GM18508 (cell line): ENCODE measurements around the gene ERBB2.

Experiments
- ATAC-seq: cut with Tn5 transposase; IDR thresholded peaks from one replicate; pipeline ENCODE4 v1.9.1; 2021; ENCODE audit warnings: moderate number of reproducible peaks; ENCODE audit not compliant: insufficient read depth, unreplicated experiment

The ERBB2 gene

GRCh38 chr17:39699818-39700147 is at the start of gene ERBB2:
Gene ERBB2 (plus strand): TSS chr17:39700064. CDS start chr17:39700239, 175 bp downstream.
- no peak for ATAC-seq

- ATAC-seq, result no peak
These were observed 49.7 kb upstream of the ERBB2 start for GRCh38 chr17:39650121-39650579.

- ATAC-seq, result no peak
These were observed 47.8 kb upstream of the ERBB2 start for GRCh38 chr17:39651923-39652586.

- ATAC-seq, result no peak
These were observed 47.1 kb upstream of the ERBB2 start for GRCh38 chr17:39652587-39653315.

GRCh38 chr17:39653316-39653661 is 46.6 kb upstream of the ERBB2 start:
- ATAC-seq, result no peak

- ATAC-seq, result no peak
These were observed 46.1 kb upstream of the ERBB2 start for GRCh38 chr17:39653662-39654331.

GRCh38 chr17:39655105-39655504 is 44.8 kb upstream of the ERBB2 start:
- ATAC-seq, result no peak

GRCh38 chr17:39658346-39658745 is 41.5 kb upstream of the ERBB2 start:
- ATAC-seq, result no peak

GRCh38 chr17:39658760-39659159 is 41.1 kb upstream of the ERBB2 start:
- ATAC-seq, result no peak

- ATAC-seq, result no peak
These were observed 40.4 kb upstream of the ERBB2 start for GRCh38 chr17:39659279-39660010.

- ATAC-seq, result no peak
These were observed 39.9 kb upstream of the ERBB2 start for GRCh38 chr17:39660011-39660360.

GRCh38 chr17:39660397-39661385 is 39.2 kb upstream of the ERBB2 start:
- ATAC-seq, result no peak

GRCh38 chr17:39661744-39662541 is 37.9 kb upstream of the ERBB2 start:
- no peak for ATAC-seq

- ATAC-seq, result no peak
These were observed 37.1 kb upstream of the ERBB2 start for GRCh38 chr17:39662551-39663339.

- no peak for ATAC-seq
These were observed 36.5 kb upstream of the ERBB2 start for GRCh38 chr17:39663340-39663687.

GRCh38 chr17:39663688-39664580 is 35.9 kb upstream of the ERBB2 start:
- no peak for ATAC-seq
